ENCODE data around the gene CLCN6.

CLCN6 gene, protein sequence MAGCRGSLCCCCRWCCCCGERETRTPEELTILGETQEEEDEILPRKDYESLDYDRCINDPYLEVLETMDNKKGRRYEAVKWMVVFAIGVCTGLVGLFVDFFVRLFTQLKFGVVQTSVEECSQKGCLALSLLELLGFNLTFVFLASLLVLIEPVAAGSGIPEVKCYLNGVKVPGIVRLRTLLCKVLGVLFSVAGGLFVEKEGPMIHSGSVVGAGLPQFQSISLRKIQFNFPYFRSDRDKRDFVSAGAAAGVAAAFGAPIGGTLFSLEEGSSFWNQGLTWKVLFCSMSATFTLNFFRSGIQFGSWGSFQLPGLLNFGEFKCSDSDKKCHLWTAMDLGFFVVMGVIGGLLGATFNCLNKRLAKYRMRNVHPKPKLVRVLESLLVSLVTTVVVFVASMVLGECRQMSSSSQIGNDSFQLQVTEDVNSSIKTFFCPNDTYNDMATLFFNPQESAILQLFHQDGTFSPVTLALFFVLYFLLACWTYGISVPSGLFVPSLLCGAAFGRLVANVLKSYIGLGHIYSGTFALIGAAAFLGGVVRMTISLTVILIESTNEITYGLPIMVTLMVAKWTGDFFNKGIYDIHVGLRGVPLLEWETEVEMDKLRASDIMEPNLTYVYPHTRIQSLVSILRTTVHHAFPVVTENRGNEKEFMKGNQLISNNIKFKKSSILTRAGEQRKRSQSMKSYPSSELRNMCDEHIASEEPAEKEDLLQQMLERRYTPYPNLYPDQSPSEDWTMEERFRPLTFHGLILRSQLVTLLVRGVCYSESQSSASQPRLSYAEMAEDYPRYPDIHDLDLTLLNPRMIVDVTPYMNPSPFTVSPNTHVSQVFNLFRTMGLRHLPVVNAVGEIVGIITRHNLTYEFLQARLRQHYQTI

DNA sequence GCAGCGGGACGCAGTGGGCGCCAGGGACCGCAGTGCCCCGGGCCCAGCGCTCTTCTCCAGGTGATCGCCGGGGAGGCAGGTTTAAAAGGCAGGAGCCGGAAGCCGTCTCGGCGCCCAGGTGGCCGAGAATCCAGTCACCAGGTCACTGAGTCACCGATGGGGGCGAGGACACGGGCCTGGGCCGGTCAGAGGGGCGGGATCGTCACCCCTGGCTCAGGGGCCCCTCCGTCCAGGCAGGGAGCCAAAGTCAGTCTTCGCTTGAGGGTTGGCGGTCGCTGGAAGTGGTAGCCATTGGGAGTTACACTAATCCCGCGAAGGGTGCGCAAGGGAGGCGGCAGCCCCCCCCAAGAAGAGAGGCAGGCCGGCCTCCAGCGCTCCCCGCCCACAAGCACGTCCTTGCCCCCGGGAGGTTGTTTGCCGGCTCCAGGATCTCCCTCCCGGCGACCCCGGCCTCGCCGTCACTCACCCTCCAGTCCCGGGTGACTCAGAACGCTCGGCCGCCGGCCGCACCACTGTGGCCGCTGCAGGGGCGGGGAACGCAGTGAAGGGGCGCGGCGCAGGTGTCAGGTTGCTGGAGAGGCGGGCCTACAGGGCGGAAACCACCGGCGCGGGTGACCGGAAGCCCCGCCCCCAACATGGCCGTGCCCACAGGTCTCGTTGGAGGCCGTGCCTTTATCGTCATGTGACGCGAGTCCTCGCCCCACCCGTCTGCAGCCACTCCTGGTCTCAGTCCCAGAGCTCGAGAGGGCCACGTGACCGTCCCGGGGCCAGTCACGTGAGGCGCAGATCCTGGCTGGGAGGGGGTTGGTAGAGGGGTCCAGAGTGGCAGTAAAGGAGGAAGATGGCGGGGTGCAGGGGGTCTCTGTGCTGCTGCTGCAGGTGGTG, at the start of gene CLCN6, which contains the start of gene MTHFR:
Gene CLCN6 (plus strand): TSS at position 770 of the 885 bp plus-strand sequence. CDS start 72 bp downstream, at position 842.
Gene MTHFR (minus strand): TSS at position 543 of the 885 bp plus-strand sequence. CDS start 2,848 bp downstream, outside the sequence.
- no peaks in the 10 kb centered on the region for H3K27me3 Mint-ChIP-seq
- peak within 1 kb of the TSS; percentile 94 for H3K4me3 Mint-ChIP-seq
- no peaks in the 10 kb centered on the region for H3K9me3 Mint-ChIP-seq
- peak within 1 kb of the TSS; percentile 94 for H3K27ac Mint-ChIP-seq
- peaks cover 77% of the 10 kb centered on the region for H3K36me3 Mint-ChIP-seq (ENCODE audit: low read depth)
- intact Hi-C loops (cut with micrococcal nuclease): loop anchor here (5.0 kb wide), 1 partner anchor 68 kb away; the partner anchor contains the start of gene AGTRAP
- peaks cover 76% of the 10 kb centered on the region for H3K4me1 Mint-ChIP-seq (ENCODE audit: low read depth)

DNA sequence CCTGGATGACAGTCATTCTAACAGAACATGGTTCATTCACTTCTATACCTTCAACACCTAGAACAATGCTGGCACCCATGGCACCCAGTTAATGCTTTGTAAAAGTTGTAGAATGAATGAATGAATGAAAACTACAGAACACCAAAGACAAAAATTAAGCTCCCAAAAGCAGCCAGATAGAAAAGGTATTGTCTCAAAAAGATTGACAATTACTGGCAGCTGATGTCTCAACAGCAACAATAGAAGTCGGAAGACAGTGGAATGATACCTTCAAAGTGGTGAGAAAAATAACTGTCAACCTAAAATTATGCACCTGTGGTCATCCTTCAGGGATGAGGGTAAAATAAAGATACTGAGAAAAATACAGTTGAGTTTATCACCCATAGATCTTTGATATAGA, 48.9 kb upstream of the CLCN6 start:
- Mint-ChIP-seq H3K9me3 (no peaks in the 10 kb centered on the region), H3K36me3 (ENCODE audit: low read depth) (no peaks in the 10 kb centered on the region), H3K4me1 (ENCODE audit: low read depth) (peaks cover 6% of the 10 kb centered on the region), H3K4me3 (no peak overlapping the region), H3K27ac (no peak overlapping the region), H3K27me3 (peaks cover 38% of the 10 kb centered on the region)
- intact Hi-C loops (cut with micrococcal nuclease): no loop called here

DNA sequence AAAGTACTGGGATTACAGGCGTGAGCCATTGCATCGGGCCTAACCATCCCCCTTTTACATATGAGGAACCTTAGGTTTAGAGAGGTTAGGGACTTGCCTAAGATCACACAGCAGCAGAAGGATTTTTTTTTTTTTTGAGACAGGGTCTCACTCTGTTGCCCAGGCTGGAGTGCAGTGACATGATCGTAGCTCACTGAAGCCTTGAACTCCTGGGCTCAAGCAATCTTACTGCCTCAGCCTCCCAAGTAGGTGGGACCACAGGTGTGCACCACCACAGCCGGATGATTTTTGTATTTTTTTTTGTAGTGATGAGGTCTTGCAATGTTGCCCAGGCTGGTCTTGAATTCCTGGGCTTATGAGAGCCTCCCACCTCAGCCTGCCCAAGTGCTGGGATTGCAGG, 46.2 kb upstream of the CLCN6 start:
- H3K4me1 Mint-ChIP-seq (ENCODE audit: low read depth): peaks cover 10% of the 10 kb centered on the region
- peaks cover 53% of the 10 kb centered on the region for H3K27me3 Mint-ChIP-seq
- no peaks in the 10 kb centered on the region for H3K9me3 Mint-ChIP-seq
- no peak overlapping the region for H3K4me3 Mint-ChIP-seq
- intact Hi-C loops (cut with micrococcal nuclease): no loop called here
- no peaks in the 10 kb centered on the region for H3K36me3 Mint-ChIP-seq (ENCODE audit: low read depth)
- H3K27ac Mint-ChIP-seq: no peak overlapping the region

DNA sequence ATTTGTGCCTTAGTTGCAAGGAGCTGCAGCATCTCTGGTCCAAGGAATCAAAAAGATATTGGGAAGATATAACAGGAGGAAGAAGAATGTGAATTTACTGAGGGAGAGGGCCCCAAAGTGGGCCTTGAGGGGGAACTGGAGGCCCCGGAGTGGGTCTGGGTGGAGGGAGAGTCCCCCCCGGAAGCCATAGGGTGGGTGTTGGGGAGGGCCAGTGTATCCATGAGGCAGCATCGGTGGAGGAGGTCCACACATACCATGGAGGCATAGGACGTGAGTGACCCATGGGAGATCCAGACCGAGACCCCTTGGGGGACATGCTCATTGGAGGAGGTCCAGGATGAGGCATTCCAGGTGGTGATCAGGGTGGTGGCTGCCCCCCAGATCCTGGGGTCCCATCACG, 44.7 kb upstream of the CLCN6 start:
- H3K4me1 Mint-ChIP-seq (ENCODE audit: low read depth): peaks cover 10% of the 10 kb centered on the region
- H3K4me3 Mint-ChIP-seq: no peak overlapping the region
- H3K27ac Mint-ChIP-seq: no peak overlapping the region
- no peaks in the 10 kb centered on the region for H3K36me3 Mint-ChIP-seq (ENCODE audit: low read depth)
- intact Hi-C loops (cut with micrococcal nuclease): no loop called here
- no peaks in the 10 kb centered on the region for H3K9me3 Mint-ChIP-seq
- H3K27me3 Mint-ChIP-seq: peaks cover 46% of the 10 kb centered on the region

DNA sequence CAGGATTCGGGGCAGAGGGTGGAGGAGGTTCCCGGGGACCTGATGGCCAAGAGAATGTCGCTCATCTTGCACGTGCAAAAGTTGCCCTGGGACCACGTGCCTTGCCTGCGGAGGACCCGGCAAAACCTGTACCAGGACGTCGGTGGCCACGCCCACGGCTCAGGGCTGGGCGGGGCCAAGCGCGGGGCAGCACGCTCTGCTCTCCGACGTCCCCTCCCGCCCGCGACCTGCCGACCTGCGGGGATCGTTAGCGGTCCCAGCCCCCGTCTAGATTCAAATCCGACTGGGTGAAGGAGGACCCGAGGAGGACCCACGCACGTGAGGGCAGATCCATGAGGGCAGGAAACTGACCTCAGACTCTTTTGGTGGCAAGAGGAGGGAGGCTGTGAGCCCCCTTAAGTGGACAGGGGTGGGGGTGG, 44.0 kb upstream of the CLCN6 start, which contains the start of gene C1orf167:
Gene C1orf167 (plus strand): TSS at position 206 of the 419 bp plus-strand sequence. CDS start 2,208 bp downstream, outside the sequence.
- peaks cover 10% of the 10 kb centered on the region for H3K4me1 Mint-ChIP-seq (ENCODE audit: low read depth)
- peak within 1 kb of the TSS; percentile 10 for H3K4me3 Mint-ChIP-seq
- intact Hi-C loops (cut with micrococcal nuclease): no loop called here
- H3K36me3 Mint-ChIP-seq (ENCODE audit: low read depth): no peaks in the 10 kb centered on the region
- no peak within 1 kb of the TSS for H3K27ac Mint-ChIP-seq
- H3K9me3 Mint-ChIP-seq: no peaks in the 10 kb centered on the region
- H3K27me3 Mint-ChIP-seq: peaks cover 45% of the 10 kb centered on the region

DNA sequence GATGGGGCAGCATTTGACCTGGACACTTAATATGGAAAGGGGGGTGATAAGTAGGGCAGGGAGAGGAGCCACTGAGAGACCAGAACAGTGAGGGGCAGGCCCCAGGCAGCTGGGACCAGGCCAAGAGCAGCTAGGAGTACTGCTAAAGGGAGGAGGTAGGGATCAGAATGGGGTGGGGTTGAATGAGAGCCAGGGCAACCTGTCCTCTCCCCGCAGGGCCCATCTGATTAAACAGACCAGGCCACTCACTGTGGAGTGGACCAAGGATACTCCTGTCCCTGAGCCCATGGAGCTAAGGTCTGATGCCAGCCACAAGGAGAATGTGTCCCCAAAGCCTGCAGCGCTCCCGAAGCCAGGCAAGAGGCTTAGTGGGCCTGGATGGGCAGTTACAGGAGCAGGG, 41.9 kb upstream of the CLCN6 start:
- Mint-ChIP-seq H3K27ac (no peak overlapping the region), H3K9me3 (no peaks in the 10 kb centered on the region), H3K4me3 (no peak overlapping the region), H3K36me3 (ENCODE audit: low read depth) (no peaks in the 10 kb centered on the region), H3K27me3 (peaks cover 46% of the 10 kb centered on the region), H3K4me1 (ENCODE audit: low read depth) (peaks cover 16% of the 10 kb centered on the region)
- intact Hi-C loops (cut with micrococcal nuclease): no loop called here

DNA sequence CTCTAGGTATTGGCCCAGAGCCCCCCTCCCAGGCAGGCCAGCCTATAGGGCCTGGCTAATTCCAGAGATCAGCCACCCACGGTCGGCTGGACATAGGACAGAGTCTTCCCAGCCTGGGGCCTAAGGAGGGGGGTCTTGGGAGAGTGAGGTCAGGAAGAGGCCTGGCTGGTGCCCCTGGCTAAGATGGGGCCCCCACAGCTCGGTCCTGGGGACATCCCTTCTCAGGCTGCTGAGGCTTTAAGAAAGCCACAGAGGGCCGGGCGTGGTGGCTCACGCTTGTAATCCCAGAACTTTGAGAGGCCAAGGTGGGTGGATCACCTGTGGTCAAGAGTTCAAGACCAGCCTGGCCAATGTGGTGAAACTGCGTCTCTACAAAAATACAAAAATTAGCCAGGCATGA, 41.5 kb upstream of the CLCN6 start:
- Mint-ChIP-seq H3K4me3 (no peak overlapping the region), H3K36me3 (ENCODE audit: low read depth) (no peaks in the 10 kb centered on the region), H3K27me3 (peaks cover 46% of the 10 kb centered on the region), H3K9me3 (no peaks in the 10 kb centered on the region), H3K27ac (no peak overlapping the region), H3K4me1 (ENCODE audit: low read depth) (peaks cover 16% of the 10 kb centered on the region)
- intact Hi-C loops (cut with micrococcal nuclease): no loop called here

DNA sequence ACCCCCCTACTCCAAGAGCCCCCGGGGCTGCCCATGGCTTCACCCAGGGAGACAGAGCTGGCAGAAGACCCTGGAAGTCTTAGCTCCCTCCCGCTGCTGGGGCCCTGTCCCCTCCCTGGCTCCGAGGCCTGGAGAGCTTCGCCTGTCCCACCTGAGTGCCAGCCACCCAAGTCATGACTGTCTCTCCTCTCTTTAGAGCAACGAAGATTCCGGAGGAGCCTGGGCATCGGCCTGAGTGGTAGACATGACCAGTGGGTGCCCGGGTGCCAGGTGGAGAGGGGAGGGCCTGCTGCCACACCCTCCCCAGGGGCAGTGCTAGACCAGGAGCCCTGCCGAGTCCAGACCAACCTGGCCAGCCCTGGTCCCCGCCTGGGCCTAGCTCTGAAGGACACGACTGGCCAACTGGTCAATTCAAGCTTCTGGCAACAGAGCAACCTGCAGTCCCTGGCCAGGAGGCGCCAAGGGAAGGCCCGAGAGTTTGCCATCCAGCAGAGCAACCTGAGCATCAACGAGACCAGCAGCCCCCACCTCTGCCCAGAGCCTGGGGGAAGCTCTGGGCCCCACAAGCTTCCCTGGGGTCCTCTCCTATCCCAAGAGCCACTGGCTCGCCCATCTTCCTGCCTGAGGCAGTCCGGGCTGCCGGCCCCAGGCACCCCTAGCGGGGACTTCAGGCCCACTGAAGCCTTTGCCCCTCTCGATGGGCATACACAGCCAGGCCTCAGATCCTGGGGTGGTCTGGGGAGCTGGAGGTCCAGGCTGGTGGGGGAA, 40.1 kb upstream of the CLCN6 start:
- no peaks in the 10 kb centered on the region for H3K9me3 Mint-ChIP-seq
- no peaks in the 10 kb centered on the region for H3K36me3 Mint-ChIP-seq (ENCODE audit: low read depth)
- no peak overlapping the region for H3K4me3 Mint-ChIP-seq
- intact Hi-C loops (cut with micrococcal nuclease): no loop called here
- no peak overlapping the region for H3K27ac Mint-ChIP-seq
- H3K27me3 Mint-ChIP-seq: peaks cover 37% of the 10 kb centered on the region
- peaks cover 16% of the 10 kb centered on the region for H3K4me1 Mint-ChIP-seq (ENCODE audit: low read depth)

DNA sequence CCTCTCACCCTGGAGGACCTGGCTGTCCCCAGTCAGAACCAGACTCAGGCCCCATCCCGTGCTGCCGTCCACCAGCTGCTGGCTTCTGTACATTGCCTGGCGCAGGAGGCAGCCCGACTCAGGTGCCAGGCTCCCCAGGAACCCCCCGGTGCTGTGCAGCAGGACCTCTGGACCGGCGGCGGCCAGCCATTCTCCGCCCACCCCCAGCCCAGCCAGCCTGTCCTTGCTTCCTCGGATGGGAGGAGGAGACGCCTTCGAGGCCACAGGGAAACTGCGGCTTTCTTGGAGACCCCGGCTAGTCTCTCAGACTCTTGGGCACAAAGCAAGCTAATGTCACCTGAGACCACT, 39.6 kb upstream of the CLCN6 start:
- no peaks in the 10 kb centered on the region for H3K9me3 Mint-ChIP-seq
- H3K36me3 Mint-ChIP-seq (ENCODE audit: low read depth): no peaks in the 10 kb centered on the region
- H3K4me3 Mint-ChIP-seq: no peak overlapping the region
- intact Hi-C loops (cut with micrococcal nuclease): no loop called here
- H3K27ac Mint-ChIP-seq: no peak overlapping the region
- H3K4me1 Mint-ChIP-seq (ENCODE audit: low read depth): peaks cover 16% of the 10 kb centered on the region
- H3K27me3 Mint-ChIP-seq: peaks cover 32% of the 10 kb centered on the region

DNA sequence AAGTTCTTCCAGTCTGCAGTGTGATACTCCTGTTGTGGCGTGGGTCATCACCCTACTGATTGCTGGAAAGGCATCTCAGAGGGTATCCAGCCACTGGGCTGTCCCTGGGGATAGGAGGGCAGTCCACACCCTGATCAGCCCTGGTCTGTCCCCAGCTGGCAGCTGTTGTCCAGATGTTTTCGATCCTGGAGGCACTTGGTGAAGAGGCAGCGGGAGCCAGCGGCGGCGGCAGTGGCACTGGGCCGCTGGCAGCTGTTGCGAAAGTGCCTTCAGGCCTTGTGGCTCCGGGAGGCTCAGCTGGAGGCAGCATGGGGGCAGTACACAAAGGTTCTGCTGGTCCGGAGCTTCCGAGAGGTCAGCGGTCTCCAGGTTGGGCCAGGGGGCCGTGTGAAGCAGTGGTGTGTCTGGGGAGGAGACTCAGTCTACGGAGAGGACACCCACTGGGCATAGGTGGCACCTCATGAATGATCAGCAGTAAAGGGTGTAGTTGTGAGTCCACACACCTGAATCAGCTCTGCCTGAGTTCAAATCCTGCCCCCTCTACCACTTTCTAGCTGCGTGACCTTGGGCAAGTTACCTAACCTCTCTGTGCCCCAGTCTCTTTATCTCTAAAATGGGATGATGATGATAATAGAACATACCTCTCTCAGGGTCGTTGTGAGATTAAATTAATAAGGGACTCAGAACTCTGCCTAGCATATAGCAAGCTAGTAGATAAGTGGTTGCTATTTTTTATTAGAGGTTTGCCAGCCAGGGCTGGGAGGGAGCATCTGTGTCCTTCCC, 37.9 kb upstream of the CLCN6 start:
- H3K27ac Mint-ChIP-seq: no peak overlapping the region
- peaks cover 11% of the 10 kb centered on the region for H3K4me1 Mint-ChIP-seq (ENCODE audit: low read depth)
- H3K27me3 Mint-ChIP-seq: peaks cover 15% of the 10 kb centered on the region
- H3K36me3 Mint-ChIP-seq (ENCODE audit: low read depth): no peaks in the 10 kb centered on the region
- intact Hi-C loops (cut with micrococcal nuclease): no loop called here
- H3K4me3 Mint-ChIP-seq: no peak overlapping the region
- no peaks in the 10 kb centered on the region for H3K9me3 Mint-ChIP-seq

DNA sequence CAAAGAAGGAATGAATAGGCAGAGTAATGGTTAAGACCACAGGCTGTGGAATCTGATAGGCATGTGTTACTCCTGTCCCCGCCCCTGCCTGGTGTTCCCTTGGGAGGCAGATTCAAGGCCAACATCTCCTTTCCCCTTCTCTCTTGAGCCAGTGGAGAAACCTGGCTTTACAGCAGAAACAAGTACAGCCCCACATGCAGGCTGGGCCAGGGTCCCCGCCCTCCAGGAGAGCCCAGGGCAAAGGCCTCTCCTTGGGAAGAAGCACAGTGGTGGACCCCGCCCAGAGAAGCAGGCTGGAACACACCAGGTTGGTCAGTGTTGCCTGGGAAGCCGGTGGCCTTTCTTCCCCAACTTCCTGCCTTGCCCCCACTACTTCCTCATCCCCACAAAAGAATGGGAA, 37.2 kb upstream of the CLCN6 start:
- intact Hi-C loops (cut with micrococcal nuclease): no loop called here
- Mint-ChIP-seq H3K27ac (no peak overlapping the region), H3K9me3 (no peaks in the 10 kb centered on the region), H3K4me3 (no peak overlapping the region), H3K36me3 (ENCODE audit: low read depth) (no peaks in the 10 kb centered on the region), H3K27me3 (peaks cover 10% of the 10 kb centered on the region), H3K4me1 (ENCODE audit: low read depth) (peaks cover 11% of the 10 kb centered on the region)

DNA sequence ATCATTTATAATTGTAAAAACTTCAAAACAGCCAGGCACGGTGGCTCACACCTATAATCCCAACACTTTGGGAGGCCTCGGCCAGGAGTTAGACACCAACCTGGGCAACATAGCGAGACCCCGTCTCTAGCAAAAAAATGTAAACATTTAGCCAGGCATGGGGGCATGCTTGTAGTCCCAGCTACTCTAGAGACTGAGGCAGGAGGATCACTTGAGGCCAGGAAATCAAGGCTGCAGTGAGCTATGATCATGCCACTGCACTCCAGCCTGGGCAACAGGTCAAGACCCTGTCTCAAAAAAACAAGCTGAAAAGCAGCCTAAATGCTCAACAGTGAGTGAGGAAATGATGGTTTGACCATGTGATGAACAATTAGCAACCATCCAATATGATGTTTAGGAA, 36.7 kb upstream of the CLCN6 start:
- H3K9me3 Mint-ChIP-seq: no peaks in the 10 kb centered on the region
- H3K36me3 Mint-ChIP-seq (ENCODE audit: low read depth): no peaks in the 10 kb centered on the region
- peaks cover 11% of the 10 kb centered on the region for H3K4me1 Mint-ChIP-seq (ENCODE audit: low read depth)
- intact Hi-C loops (cut with micrococcal nuclease): no loop called here
- H3K27ac Mint-ChIP-seq: no peak overlapping the region
- H3K27me3 Mint-ChIP-seq: peaks cover 7% of the 10 kb centered on the region
- no peak overlapping the region for H3K4me3 Mint-ChIP-seq
